Gastroesophageal sphincter (tissue), 3 donors: ENCODE measurements around the gene CLCA4.

ENCODE experiments used
- CTCF ChIP-seq, 4 experiments: fragments of 200-600 bp in 2 of 4; fragments of 450-650 bp in 2 of 4; sonication (generic) in 1 of 4; IDR thresholded peaks; one replicate each; pipeline ENCODE4 v1.5.1; 2017 to 2019; ENCODE audit warnings: antibody characterized with exemption in 4 of 4, mild to moderate bottlenecking in 2 of 4, moderate library complexity in 2 of 4
- POLR2A ChIP-seq, 2 donors: fragments of 450-650 bp; IDR thresholded peaks; one replicate each; pipeline ENCODE4 v1.6.1; 2017; ENCODE audit warnings: antibody characterized with exemption in 2 of 2, mild to moderate bottlenecking in 2 of 2, moderate library complexity in 1 of 2
- POLR2AphosphoS5 ChIP-seq: sonication (generic); formaldehyde crosslinking; IDR thresholded peaks from one replicate; pipeline ENCODE4 v1.6.1; 2017; ENCODE audit warnings: antibody characterized with exemption

- TF ChIP-seq POLR2A (IDR thresholded peaks at IDR 0.05) (no peak), CTCF (IDR thresholded peaks at IDR 0.05) (no peak), POLR2AphosphoS5 (no peak)
Measured at GRCh38 chr1:86548839-86549238, 2.0 kb downstream of the CLCA4 start.
